Right lobe of liver (tissue), 4 donors: ENCODE results near the gene LASP1.

Source experiments
- CTCF ChIP-seq, 4 donors: fragments of 200-600 bp in 3 of 4; fragments of 450-650 bp in 1 of 4; IDR thresholded peaks; one replicate each; pipeline versions ENCODE4 v1.5.1 to v1.8.0; 2016 to 2022; ENCODE audit warnings: antibody characterized with exemption in 4 of 4, mild to moderate bottlenecking in 2 of 4
- POLR2A ChIP-seq: fragments of 450-650 bp; IDR thresholded peaks from one replicate; pipeline ENCODE4 v1.6.1; 2017; ENCODE audit warnings: antibody characterized with exemption, mild to moderate bottlenecking
- donor health status: DM: no; HTN: no; CAD: no.
- donor health status: DM: no; HTN: no; CAD: no.
- donor health status: DM: no; HTN: yes; CAD: no.

DNA sequence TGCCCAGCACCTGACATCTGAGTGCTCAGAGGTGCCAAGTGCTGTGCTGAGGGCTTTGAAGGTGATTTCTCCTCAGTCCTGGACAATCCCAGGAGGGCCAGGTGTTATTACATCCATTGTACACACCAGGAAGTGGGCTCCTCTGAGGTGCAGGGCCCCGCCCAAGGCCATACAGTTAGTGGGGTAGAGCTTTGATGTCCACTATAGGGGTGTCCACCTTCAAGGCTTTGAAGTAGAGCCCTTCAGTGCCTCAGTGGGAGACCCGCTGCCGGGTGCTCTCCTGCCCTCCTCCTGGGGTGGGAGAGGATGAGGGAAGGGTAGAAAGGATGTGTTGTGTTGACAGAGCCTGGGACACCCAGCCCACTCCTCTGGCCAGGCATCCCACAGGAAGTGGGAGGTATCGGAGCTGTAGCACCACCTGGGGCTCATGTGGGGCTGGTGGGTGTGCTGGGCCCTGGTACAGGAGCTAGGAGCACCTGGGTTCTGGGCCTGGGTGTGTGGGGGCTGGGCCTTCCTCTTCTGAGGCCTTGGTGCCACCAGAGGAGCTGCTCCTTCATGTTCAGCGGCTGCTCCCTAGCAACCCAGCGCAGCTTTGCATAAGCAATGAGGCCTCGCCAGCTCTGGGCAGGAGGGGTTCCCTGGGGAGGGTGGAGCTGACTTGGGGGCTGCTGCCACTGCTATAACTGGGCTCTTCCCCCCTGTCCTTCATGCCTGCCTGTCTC lies 7.4 kb downstream of the LASP1 start:
- TF ChIP-seq CTCF (IDR thresholded peaks at IDR 0.05) (no peak), POLR2A (no peak)
